Uterus (tissue), 2 donors: Measurements from ENCODE around the gene POLR2C.

ENCODE experiments used
- CTCF ChIP-seq, 4 experiments: fragments of 200-600 bp in 2 of 4; fragments of 450-650 bp in 2 of 4; sonication (generic) in 2 of 4; IDR thresholded peaks; one replicate each; pipeline ENCODE4 v1.5.1; 2016 to 2019; ENCODE audit warnings: antibody characterized with exemption in 4 of 4, mild to moderate bottlenecking in 2 of 4, moderate library complexity in 1 of 4
- POLR2A ChIP-seq, 2 donors: fragments of 450-650 bp; IDR thresholded peaks; one replicate each; pipeline ENCODE4 v1.6.1; 2016; ENCODE audit warnings: antibody characterized with exemption in 2 of 2, mild to moderate bottlenecking in 1 of 2, moderate library complexity in 1 of 2

DNA sequence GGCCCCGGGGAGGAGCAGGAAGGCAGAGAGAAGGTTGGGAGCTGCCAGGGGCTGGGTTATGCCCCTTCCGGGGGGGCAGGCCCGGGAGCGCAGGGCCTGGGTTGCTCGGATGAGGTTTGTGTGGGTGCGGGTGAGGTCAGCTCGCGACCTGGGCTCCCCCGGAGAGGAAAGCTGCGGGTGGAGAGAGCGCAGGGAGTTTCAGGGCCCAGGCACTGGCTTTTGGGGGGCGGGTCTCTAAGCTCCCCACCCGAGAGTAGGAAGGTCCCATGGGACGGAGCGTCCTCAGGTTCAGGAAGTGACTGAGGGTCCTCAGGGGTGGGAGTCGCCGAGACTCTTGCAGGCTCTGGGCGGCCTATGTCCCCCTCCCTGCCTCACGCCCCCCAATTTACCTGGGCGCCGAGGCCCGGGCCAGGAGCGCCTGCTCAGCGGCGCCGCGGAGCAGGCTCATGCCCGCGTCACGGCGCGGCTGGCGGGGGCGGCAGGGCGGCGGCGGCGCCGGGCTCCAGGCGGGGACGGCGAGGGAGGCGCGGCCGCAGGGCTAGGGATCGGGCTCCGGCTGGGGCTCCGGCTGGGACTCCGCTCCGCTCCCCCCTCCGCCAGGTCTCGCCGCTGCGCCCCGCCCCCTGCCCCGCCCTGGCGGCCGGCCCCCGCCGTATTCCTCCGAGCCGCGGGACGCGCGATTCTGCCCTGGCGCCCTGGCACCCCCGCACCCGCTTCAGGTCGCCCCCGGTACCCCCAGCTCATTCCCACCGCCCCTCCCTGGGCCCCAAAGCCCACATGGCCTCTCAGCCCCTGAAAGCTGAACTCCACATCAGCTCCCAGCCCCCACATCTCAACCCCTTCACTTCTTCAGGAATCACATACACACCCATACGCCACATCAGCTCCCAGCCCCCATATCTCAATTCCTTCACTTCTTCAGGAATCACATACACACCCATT is 23.7 kb downstream of the POLR2C start, which contains the start of gene DOK4:
- no peak for TF ChIP-seq CTCF (IDR thresholded peaks at IDR 0.05)
- peak; percentile 12 to 58 for TF ChIP-seq POLR2A (IDR thresholded peaks at IDR 0.05)
